ENCODE data around the gene PGAP6.

PGAP6 gene

DNA sequence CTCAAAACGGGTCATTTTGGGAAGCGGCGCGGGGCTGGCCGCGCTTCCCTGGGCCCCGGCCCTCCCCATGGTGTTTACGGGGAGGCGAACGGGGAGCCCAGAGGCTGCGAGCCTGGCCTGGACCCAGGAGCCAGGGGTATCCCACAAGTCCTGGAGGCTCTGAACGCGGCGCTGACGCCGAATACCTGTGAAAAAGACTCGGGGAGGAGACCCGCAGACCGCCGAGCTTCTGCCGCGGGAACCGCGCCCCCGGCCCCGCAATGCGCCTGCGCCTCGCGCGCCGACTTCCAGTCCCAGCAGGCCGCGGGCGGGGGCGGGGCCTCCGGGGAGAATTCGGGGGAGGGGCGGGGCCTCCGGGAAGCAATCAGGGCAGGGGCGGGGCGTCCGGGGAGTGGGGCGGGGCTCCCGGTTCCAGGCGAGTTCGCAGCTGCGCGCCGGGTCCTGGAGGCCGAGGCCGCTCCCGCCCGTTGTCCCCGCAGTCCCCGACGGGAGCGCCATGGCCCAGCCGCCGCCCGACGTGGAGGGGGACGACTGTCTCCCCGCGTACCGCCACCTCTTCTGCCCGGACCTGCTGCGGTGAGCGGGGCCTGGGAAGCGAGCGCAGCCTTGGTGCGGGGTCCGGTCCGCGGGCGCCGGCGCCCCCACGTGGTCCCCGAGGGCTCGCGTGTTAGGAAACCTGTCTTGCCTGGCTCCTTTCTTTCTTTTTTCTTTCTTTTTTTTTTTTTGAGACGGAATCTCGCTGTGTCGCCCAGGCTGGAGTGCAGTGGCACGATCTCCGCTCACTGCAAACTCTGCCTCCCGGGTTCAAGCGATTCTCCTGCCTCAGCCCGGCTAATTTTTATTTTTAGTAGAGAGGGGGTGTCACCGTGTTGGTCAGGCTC lies 19.9 kb upstream of the PGAP6 start, which contains the start of gene DECR2:
Gene DECR2 (plus strand): TSS at position 418 of the 881 bp plus-strand sequence. CDS start 79 bp downstream, at position 497.
- Histone ChIP-seq H3K4me2 (peak within 1 kb of the TSS; percentile 95), H3K27ac (peak within 1 kb of the TSS; percentile 94), H3K36me3 (peaks cover 26% of the 10 kb centered on the region), H3K27me3 (no peaks in the 10 kb centered on the region), H3K4me1 (peaks cover 64% of the 10 kb centered on the region), H3K9ac (peak within 1 kb of the TSS; percentile 88), H3K4me3 (peak within 1 kb of the TSS; percentile 89), H4K20me1 (peaks cover 28% of the 10 kb centered on the region), H3K9me3 (no peaks in the 10 kb centered on the region)
- no peak for TF ChIP-seq Cebpa-rat (IDR thresholded peaks at IDR 0.05)

DNA sequence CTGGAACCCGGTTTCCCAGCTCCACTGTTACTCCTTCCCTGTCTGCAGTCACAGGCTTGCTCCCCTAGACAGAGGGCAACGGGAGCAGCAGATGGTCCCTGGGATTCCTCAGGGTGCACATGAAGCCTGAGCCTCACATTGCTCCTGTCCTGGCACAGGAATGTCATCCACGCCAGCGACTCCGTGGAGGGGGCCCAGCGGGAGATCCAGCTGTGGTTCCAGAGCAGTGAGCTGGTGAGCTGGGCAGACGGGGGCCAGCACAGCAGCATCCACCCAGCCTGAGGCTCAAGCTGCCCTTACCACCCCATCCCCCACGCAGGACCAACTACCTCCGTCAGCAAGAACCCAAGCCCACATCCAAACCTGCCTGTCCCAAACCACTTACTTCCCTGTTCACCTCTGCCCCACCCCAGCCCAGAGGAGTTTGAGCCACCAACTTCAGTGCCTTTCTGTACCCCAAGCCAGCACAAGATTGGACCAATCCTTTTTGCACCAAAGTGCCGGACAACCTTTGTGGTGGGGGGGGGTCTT lies 18.3 kb upstream of the PGAP6 start:
- H3K9ac ChIP-seq, result peak overlapping the region; percentile 88; the same call in 1 of the 2 replicates
- peak overlapping the region; percentile 89 for H3K4me3 ChIP-seq
- H3K27me3 ChIP-seq, result no peaks in the 10 kb centered on the region
- peaks cover 26% of the 10 kb centered on the region for H3K36me3 ChIP-seq
- H3K4me2 ChIP-seq, result peak overlapping the region; percentile 95
- TF ChIP-seq Cebpa-rat (IDR thresholded peaks at IDR 0.05), result no peak
- H3K9me3 ChIP-seq, result no peaks in the 10 kb centered on the region
- H4K20me1 ChIP-seq, result peaks cover 28% of the 10 kb centered on the region
- H3K27ac ChIP-seq, result peak overlapping the region; percentile 79; the same call in 1 of the 2 replicates
- H3K4me1 ChIP-seq, result peaks cover 64% of the 10 kb centered on the region

DNA sequence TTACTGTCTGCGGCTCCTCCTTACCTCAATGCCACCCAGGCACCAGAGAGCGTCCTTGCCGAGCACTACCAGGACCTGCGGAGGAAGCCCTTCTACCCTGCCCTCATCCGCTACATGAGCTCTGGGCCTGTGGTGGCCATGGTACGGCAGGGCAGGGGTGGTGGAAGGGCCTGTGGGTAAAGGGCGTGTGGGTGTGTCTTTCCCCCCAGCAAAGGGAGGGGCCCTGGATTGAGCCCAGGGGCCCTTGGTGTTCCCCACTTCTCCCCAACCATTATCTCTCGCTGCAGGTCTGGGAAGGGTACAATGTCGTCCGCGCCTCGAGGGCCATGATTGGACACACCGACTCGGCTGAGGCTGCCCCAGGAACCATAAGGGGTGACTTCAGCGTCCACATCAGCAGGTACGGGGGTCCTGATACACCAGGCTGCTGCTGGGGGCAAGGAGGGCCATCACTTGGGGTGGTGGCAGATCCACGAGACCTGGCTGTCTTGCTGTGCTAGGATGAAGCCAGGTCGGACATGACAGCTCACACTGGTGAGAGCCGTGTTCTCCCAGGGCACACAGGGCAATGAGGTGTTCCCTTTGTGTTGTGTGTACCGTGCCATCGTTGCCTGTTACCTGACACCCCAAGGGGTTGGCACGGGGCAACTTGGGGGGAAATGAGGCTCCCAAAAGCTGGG lies 17.7 kb upstream of the PGAP6 start:
- Histone ChIP-seq H3K36me3 (peaks cover 26% of the 10 kb centered on the region), H3K4me3 (no peak overlapping the region), H4K20me1 (peaks cover 28% of the 10 kb centered on the region), H3K4me1 (peaks cover 62% of the 10 kb centered on the region), H3K27me3 (no peaks in the 10 kb centered on the region), H3K4me2 (peak overlapping the region; percentile 95; the same call in 1 of the 2 replicates), H3K9ac (0 out of 2 replicates have a peak overlapping the region, but pooled peaks have one; percentile 4), H3K27ac (0 out of 2 replicates have a peak overlapping the region, but pooled peaks have one; percentile 79), H3K9me3 (no peaks in the 10 kb centered on the region)
- no peak for TF ChIP-seq Cebpa-rat (IDR thresholded peaks at IDR 0.05)

DNA sequence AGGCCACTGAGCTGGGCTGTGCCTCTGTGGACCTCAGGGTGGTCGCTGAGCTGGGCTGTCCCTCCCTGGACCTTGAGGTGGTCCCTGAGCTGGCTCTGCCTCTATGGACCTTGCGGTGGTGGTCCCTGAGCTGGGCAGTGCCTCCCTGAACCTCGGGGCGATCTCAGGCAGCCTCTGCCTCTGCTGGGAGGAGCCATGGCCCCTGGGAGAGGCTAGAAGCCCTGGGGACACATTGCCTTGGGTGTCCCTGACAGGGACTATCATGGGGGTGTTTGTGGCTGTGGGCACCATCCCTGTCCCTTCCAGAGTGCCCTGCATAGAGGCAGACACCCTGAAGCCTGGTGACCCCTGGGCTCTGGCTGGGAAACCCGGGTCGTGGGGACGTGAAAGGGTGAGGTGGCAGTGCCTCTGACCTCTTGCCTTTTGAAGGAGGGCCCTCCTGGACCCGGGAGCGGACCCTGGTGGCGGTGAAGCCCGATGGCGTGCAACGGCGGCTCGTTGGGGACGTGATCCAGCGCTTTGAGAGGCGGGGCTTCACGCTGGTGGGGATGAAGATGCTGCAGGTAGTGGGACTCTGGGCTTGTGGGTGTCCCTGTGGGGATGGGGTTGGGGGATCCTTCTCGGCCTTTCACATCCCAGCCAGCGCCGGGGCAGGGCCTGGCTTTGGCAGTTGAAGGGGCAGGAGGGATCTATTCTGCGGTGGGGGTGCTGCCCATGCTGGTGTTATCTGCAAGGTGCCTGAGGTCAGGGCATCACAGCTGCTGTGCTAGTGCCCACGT lies 17.0 kb upstream of the PGAP6 start:
- H3K27ac ChIP-seq, result no peak overlapping the region
- H3K4me1 ChIP-seq, result peaks cover 62% of the 10 kb centered on the region
- peak overlapping the region; percentile 95 for H3K4me2 ChIP-seq
- peak overlapping the region; percentile 24; the same call in 1 of the 2 replicates for H3K9ac ChIP-seq
- H3K36me3 ChIP-seq, result peaks cover 26% of the 10 kb centered on the region
- H4K20me1 ChIP-seq, result peaks cover 28% of the 10 kb centered on the region
- no peaks in the 10 kb centered on the region for H3K9me3 ChIP-seq
- no peak for TF ChIP-seq Cebpa-rat (IDR thresholded peaks at IDR 0.05)
- H3K27me3 ChIP-seq, result no peaks in the 10 kb centered on the region
- no peak overlapping the region for H3K4me3 ChIP-seq

DNA sequence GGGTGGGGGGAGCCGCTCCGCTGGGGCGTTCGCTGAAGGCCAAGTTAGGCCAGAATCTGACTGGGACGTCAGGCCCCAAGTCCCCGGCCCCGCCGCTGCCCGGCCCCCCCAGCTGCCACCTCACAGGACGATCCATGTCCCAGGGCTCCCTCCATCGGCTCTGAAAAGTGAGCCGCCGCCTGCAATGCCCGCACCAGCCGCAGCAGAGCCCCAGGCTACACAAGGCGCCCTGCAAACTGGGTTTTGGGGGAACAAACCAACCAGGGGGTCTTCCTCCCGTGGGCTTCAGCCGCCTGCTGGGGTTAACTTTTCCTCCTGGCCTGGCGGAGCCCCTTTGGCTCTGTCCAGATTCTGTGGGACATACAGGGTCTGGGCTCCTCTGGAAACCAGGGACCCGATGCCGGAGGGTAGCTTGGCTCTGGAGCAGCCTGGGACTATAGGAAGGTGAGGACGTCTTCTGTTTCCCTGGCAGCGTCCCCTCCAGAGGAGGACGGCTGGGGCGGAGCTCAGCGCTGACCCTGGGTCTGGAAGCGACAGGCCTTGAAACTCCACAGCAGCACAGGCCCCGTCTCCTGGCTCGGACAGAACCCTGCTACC lies 16.1 kb upstream of the PGAP6 start:
- Histone ChIP-seq H3K9ac (0 out of 2 replicates have a peak overlapping the region, but pooled peaks have one; percentile 24), H3K27me3 (no peaks in the 10 kb centered on the region), H3K4me1 (peaks cover 59% of the 10 kb centered on the region), H3K4me2 (peak overlapping the region; percentile 95), H3K4me3 (peak overlapping the region; percentile 40), H4K20me1 (peaks cover 28% of the 10 kb centered on the region), H3K9me3 (no peaks in the 10 kb centered on the region), H3K27ac (peak overlapping the region; percentile 35; the same call in 1 of the 2 replicates), H3K36me3 (peaks cover 26% of the 10 kb centered on the region)
- TF ChIP-seq Cebpa-rat (IDR thresholded peaks at IDR 0.05), result no peak

DNA sequence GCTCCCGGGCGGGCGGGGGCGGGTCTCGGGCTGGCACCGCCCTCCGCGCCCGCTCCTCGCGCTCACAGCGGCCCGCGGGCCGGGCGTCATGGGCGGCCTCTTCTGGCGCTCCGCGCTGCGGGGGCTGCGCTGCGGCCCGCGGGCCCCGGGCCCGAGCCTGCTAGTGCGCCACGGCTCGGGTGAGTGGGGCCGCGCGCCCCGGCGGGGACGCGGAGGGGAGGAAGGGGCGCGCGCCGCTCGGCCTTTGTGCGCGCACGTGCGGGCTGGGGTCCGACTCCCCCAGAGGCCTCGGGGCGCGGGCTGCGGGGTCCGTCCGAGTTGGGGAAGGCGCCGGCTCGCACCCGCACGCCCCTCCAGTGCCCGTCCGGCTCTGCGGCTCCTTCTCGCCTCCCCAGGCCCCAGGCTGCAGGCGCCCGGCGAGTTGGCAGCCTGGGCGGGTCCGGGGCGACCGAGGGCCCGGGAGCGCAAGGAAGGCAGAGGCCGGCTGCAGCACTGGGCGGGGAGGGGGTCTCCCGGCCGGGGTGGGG lies 15.4 kb upstream of the PGAP6 start, which contains the start of gene NME4:
Gene NME4 (plus strand): TSS at position 65 of the 527 bp plus-strand sequence. CDS start 24 bp downstream, at position 89.
- H3K9ac ChIP-seq, result peak within 1 kb of the TSS; percentile 92
- no peak for TF ChIP-seq Cebpa-rat (IDR thresholded peaks at IDR 0.05)
- no peaks in the 10 kb centered on the region for H3K9me3 ChIP-seq
- H3K27ac ChIP-seq, result peak within 1 kb of the TSS; percentile 95
- H3K36me3 ChIP-seq, result peaks cover 26% of the 10 kb centered on the region
- no peaks in the 10 kb centered on the region for H3K27me3 ChIP-seq
- H3K4me2 ChIP-seq, result peak within 1 kb of the TSS; percentile 95
- peaks cover 53% of the 10 kb centered on the region for H3K4me1 ChIP-seq
- H4K20me1 ChIP-seq, result peaks cover 28% of the 10 kb centered on the region
- peak within 1 kb of the TSS; percentile 81 for H3K4me3 ChIP-seq

DNA sequence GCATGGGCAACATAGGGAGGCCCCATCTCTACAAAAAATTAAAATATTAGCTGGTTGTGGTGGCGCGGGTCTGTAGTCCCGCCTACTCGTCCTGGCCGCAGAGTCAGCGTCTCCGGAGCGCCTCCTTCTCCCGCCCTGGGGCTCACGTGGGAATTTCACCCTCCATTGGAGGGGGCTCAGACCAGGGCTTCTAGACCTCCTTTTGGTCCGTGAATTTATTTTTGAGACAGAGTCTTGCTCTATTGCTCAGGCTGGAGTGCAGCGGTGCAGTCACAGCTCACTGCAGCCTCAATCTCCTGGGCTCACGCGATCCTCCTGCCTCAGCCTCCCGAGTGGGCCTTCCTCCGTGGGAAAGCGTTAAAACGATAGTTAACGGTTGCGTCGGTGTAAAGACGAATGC lies 14.8 kb upstream of the PGAP6 start:
- Histone ChIP-seq H3K36me3 (peaks cover 26% of the 10 kb centered on the region), H4K20me1 (peaks cover 28% of the 10 kb centered on the region), H3K4me2 (peak overlapping the region; percentile 79), H3K4me3 (peak overlapping the region; percentile 81), H3K4me1 (peaks cover 51% of the 10 kb centered on the region), H3K9me3 (no peaks in the 10 kb centered on the region), H3K27ac (no peak overlapping the region; the same call in 1 of the 2 replicates), H3K27me3 (no peaks in the 10 kb centered on the region), H3K9ac (peak overlapping the region; percentile 57)
- no peak for TF ChIP-seq Cebpa-rat (IDR thresholded peaks at IDR 0.05)

DNA sequence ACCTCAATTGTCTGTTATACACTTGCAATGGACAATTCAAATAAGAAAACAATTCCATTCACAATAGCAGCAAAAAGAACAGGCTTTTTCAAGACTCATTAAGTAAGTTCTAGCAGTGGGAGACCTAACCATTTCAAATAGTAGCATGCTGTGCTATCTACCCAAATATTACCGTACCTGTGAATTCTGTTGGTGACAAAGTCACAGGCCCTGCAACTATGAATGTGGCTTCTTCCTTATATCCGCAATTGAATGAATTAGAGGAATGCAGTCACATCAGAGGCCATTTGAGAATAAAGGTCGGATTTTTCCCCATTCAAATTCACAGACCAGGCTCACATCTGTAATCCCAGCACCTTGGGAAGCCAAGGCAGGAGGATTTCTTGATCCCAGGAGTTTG lies 14.4 kb upstream of the PGAP6 start:
- peaks cover 26% of the 10 kb centered on the region for H3K36me3 ChIP-seq
- peak overlapping the region; percentile 79 for H3K4me2 ChIP-seq
- H3K27me3 ChIP-seq, result no peaks in the 10 kb centered on the region
- H3K4me1 ChIP-seq, result peaks cover 51% of the 10 kb centered on the region
- peak overlapping the region; percentile 81 for H3K4me3 ChIP-seq
- TF ChIP-seq Cebpa-rat (IDR thresholded peaks at IDR 0.05), result no peak
- no peaks in the 10 kb centered on the region for H3K9me3 ChIP-seq
- H3K9ac ChIP-seq, result no peak overlapping the region; the same call in 1 of the 2 replicates
- peaks cover 28% of the 10 kb centered on the region for H4K20me1 ChIP-seq
- no peak overlapping the region for H3K27ac ChIP-seq

All from BLaER1 (cell line).